GM12891 (cell line): ENCODE measurements around the gene ALDH4A1.

Experiments
- POLR2A ChIP-seq: IDR thresholded peaks from 2 replicates; pipeline ENCODE4 v1.6.1; 2011; ENCODE audit warnings: low read depth, low read length, control low read depth
- POLR2AphosphoS5 ChIP-seq: IDR thresholded peaks from 2 replicates; pipeline ENCODE4 v1.6.1; 2011; ENCODE audit warnings: low read depth, low read length, control low read depth
- TAF1 ChIP-seq: IDR thresholded peaks from 2 replicates; pipeline ENCODE4 v1.6.1; 2011; ENCODE audit warnings: low read depth, low read length, control low read depth

GRCh38 chr1:18924221-18924691 is 21.9 kb upstream of the ALDH4A1 start:
- TF ChIP-seq POLR2AphosphoS5, result no peak
- no peak for TF ChIP-seq POLR2A
- TF ChIP-seq TAF1, result no peak
